Measurements from ENCODE around the gene OLIG1. TPM values are rescaled to one million over a fixed set of nuclear protein-coding genes. Genes with fewer than 3 reads are reported as not detected.

The OLIG1 gene
- total and polyA plus RNA-seq, 2 of the 4 experiments (the other 2 are of a cell fraction) = not detected

DNA sequence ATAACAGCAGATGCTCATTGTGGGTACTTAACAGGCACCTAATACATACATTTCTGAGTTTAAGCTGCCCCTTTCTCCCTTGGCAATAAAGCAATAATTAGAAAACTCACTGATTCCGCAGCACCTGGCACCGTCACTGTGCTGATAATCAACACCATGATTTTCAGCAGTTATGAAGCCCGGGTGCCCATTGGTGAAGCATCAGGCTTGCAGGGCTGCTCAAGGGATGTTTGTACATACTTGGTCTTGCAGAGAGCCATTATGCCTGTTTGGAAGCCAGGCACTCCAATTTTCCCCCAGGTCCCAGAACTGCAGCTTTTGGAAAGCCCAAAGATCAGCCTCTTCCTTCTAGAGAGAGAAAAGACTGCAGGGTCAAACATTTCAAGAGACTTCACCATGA lies 44.3 kb downstream of the OLIG1 start:
- Histone ChIP-seq H4K20me1 (ENCODE audit: insufficient read depth, low read length) (no peaks in the 10 kb centered on the region), H3K79me1 (ENCODE audit: low read depth in 1 of 2, low read length in 2 of 2) (no peaks in the 10 kb centered on the region), H3K4me1 (ENCODE audit: control insufficient read depth, insufficient read depth, low read length) (no peaks in the 10 kb centered on the region), H3K56ac (ENCODE audit: extremely low read depth, insufficient read depth, low read length) (no peak overlapping the region), H3K4ac (ENCODE audit: low read depth, low read length) (no peak overlapping the region), H3K36me3 (ENCODE audit: control insufficient read depth, insufficient read depth, low read length) (no peaks in the 10 kb centered on the region), H2BK15ac (ENCODE audit: low read depth, low read length) (no peak overlapping the region), H3K27ac (ENCODE audit: insufficient read depth, low read length) (no peak overlapping the region), H3K9me1 (ENCODE audit: insufficient read depth, low read length) (no peaks in the 10 kb centered on the region), H3K9ac (ENCODE audit: low read depth, low read length) (no peak overlapping the region), H3K23ac (ENCODE audit: low read depth, low read length) (no peak overlapping the region), H4K91ac (ENCODE audit: insufficient read depth, low read depth, low read length) (no peak overlapping the region), H2AFZ (replicated peaks; ENCODE audit: low read length, poor library complexity) (no peak overlapping the region), H3K4me3 (ENCODE audit: insufficient read depth, low read depth, low read length) (no peak overlapping the region), H3K14ac (replicated peaks; ENCODE audit: low read depth, low read length) (no peak overlapping the region), H4K8ac (ENCODE audit: low read depth in 2 of 2, low read length in 2 of 2) (no peak overlapping the region), H3K9me3 (ENCODE audit: control insufficient read depth, insufficient read depth, low read length) (no peaks in the 10 kb centered on the region), H2BK20ac (ENCODE audit: low read depth, low read length) (no peak overlapping the region), H2BK120ac (ENCODE audit: low read depth, low read length) (no peak overlapping the region), H2BK5ac (ENCODE audit: low read depth, low read length, poor library complexity, severe bottlenecking) (no peak overlapping the region), H3K18ac (ENCODE audit: low read depth, low read length) (no peak overlapping the region), H2AK9ac (replicated peaks; ENCODE audit: low read depth, low read length, poor library complexity) (no peak overlapping the region), H4K5ac (ENCODE audit: low read depth, low read length) (no peak overlapping the region), H3K27me3 (ENCODE audit: control insufficient read depth, insufficient read depth, low read length) (peaks cover 77% of the 10 kb centered on the region), H3K4me2 (ENCODE audit: low read depth, low read length) (no peak overlapping the region), H2AK5ac (ENCODE audit: low read depth, low read length) (no peak overlapping the region)
- ChIA-PET POLR2A (ENCODE audit: unreplicated experiment) (no interaction called here), CTCF (interaction anchor here (0.9 kb wide), 1 partner anchor 17 kb away, joined by 3 read pairs; no protein-coding TSS in a partner anchor)
- no CpG with 5 or more reads among the region's 3 CpGs for WGBS, 2 experiments (ENCODE audit: extremely low coverage in 2 of 2, insufficient read length in 1 of 2)
- TF ChIP-seq CHD1 (IDR thresholded peaks at IDR 0.05; ENCODE audit: low read depth, low read length) (no peak), RCOR1 (IDR thresholded peaks at IDR 0.05; ENCODE audit: insufficient replicate concordance, low read length) (no peak), MAFK (IDR thresholded peaks at IDR 0.05; ENCODE audit: low read depth, low read length) (no peak), SMC3 (IDR thresholded peaks at IDR 0.05; ENCODE audit: low read depth, low read length) (no peak), MXI1 (IDR thresholded peaks at IDR 0.05; ENCODE audit: borderline replicate concordance, low read depth, low read length) (no peak), RFX5 (IDR thresholded peaks at IDR 0.05; ENCODE audit: low read depth, low read length) (no peak)
- in situ Hi-C loops (cut with MboI; ENCODE audit: low sequenced_read_pairs) (no loop called here), dilution Hi-C loops (cut with HindIII; ENCODE audit: low sequenced_read_pairs, unreplicated experiment) (no loop called here), intact Hi-C loops (cut with micrococcal nuclease) (no loop called here)
- BruUV-seq (replicated peaks) = no TSS peak
- DNase-seq (no peak), ATAC-seq (ENCODE audit: low read depth) (no peak)
